ENCODE data around the gene SUCO. TPM values are rescaled to one million over a fixed set of nuclear protein-coding genes. Genes with fewer than 3 reads are reported as not detected.

The SUCO gene
- total RNA-seq, 1 experiment from 2014 or later, result 37.4 TPM

DNA sequence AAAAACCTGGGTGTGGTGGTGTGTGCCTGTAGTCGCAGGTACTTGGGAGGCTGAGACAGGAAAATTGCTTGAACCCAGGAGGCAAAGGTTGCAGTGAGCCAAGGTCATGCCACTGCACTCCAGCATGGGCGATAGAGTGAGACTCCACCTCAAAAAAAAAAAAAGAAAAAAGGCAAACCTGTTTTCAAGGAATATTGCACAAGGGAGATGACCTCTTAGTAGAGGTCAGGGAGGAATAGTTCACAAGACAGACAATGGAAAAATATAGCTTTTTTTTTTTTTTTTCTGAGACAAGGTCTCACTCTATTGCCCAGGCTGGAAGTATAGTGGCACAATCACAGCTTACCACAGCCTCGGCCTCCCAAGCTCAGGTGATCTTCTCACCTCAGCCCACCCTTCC lies 22.5 kb upstream of the SUCO start:
- TF ChIP-seq ZNF138 (CRISPR knock-in tag; conservative IDR thresholded peaks at IDR 0.05), result no peak
- TF ChIP-seq ZSCAN18 (CRISPR knock-in tag; IDR thresholded peaks at IDR 0.05), result no peak
- TF ChIP-seq, protein P1, sequence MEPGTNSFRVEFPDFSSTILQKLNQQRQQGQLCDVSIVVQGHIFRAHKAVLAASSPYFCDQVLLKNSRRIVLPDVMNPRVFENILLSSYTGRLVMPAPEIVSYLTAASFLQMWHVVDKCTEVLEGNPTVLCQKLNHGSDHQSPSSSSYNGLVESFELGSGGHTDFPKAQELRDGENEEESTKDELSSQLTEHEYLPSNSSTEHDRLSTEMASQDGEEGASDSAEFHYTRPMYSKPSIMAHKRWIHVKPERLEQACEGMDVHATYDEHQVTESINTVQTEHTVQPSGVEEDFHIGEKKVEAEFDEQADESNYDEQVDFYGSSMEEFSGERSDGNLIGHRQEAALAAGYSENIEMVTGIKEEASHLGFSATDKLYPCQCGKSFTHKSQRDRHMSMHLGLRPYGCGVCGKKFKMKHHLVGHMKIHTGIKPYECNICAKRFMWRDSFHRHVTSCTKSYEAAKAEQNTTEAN (CRISPR knock-in tag; IDR thresholded peaks at IDR 0.05), result no peak
- TF ChIP-seq PRDM15 (CRISPR knock-in tag; IDR thresholded peaks at IDR 0.05), result no peak
- TF ChIP-seq OVOL2 (CRISPR knock-in tag; IDR thresholded peaks at IDR 0.05; ENCODE audit: borderline replicate concordance), result no peak
- TF ChIP-seq, protein P2, sequence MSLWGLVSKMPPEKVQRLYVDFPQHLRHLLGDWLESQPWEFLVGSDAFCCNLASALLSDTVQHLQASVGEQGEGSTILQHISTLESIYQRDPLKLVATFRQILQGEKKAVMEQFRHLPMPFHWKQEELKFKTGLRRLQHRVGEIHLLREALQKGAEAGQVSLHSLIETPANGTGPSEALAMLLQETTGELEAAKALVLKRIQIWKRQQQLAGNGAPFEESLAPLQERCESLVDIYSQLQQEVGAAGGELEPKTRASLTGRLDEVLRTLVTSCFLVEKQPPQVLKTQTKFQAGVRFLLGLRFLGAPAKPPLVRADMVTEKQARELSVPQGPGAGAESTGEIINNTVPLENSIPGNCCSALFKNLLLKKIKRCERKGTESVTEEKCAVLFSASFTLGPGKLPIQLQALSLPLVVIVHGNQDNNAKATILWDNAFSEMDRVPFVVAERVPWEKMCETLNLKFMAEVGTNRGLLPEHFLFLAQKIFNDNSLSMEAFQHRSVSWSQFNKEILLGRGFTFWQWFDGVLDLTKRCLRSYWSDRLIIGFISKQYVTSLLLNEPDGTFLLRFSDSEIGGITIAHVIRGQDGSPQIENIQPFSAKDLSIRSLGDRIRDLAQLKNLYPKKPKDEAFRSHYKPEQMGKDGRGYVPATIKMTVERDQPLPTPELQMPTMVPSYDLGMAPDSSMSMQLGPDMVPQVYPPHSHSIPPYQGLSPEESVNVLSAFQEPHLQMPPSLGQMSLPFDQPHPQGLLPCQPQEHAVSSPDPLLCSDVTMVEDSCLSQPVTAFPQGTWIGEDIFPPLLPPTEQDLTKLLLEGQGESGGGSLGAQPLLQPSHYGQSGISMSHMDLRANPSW (CRISPR knock-in tag; conservative IDR thresholded peaks at IDR 0.05; ENCODE audit: low read depth), result no peak
- TF ChIP-seq SMAD4 (CRISPR knock-in tag; IDR thresholded peaks at IDR 0.05), result no peak
- TF ChIP-seq, protein P3, sequence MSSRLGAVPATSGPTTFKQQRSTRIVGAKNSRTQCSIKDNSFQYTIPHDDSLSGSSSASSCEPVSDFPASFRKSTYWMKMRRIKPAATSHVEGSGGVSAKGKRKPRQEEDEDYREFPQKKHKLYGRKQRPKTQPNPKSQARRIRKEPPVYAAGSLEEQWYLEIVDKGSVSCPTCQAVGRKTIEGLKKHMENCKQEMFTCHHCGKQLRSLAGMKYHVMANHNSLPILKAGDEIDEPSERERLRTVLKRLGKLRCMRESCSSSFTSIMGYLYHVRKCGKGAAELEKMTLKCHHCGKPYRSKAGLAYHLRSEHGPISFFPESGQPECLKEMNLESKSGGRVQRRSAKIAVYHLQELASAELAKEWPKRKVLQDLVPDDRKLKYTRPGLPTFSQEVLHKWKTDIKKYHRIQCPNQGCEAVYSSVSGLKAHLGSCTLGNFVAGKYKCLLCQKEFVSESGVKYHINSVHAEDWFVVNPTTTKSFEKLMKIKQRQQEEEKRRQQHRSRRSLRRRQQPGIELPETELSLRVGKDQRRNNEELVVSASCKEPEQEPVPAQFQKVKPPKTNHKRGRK (CRISPR knock-in tag; IDR thresholded peaks at IDR 0.05; ENCODE audit: borderline replicate concordance), result no peak
- TF ChIP-seq EMX1 (CRISPR knock-in tag; IDR thresholded peaks at IDR 0.05), result no peak
- TF ChIP-seq, protein P4, sequence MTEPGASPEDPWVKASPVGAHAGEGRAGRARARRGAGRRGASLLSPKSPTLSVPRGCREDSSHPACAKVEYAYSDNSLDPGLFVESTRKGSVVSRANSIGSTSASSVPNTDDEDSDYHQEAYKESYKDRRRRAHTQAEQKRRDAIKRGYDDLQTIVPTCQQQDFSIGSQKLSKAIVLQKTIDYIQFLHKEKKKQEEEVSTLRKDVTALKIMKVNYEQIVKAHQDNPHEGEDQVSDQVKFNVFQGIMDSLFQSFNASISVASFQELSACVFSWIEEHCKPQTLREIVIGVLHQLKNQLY (CRISPR knock-in tag; IDR thresholded peaks at IDR 0.05), result no peak
- TF ChIP-seq IRF2 (CRISPR knock-in tag; IDR thresholded peaks at IDR 0.05; ENCODE audit: borderline replicate concordance, low read depth), result no peak
- no peak for TF ChIP-seq TEAD1 (CRISPR knock-in tag; IDR thresholded peaks at IDR 0.05)
- TF ChIP-seq GRHL2 (CRISPR knock-in tag; IDR thresholded peaks at IDR 0.05; ENCODE audit: insufficient replicate concordance, severe bottlenecking), result no peak
- TF ChIP-seq ZBTB21 (CRISPR knock-in tag; IDR thresholded peaks at IDR 0.05; ENCODE audit: borderline replicate concordance), result no peak
- TF ChIP-seq MYBL2 (CRISPR knock-in tag; IDR thresholded peaks at IDR 0.05), result no peak
- H3K4me3 Mint-ChIP-seq, result no peak overlapping the region
- ATAC-seq, result no peak
- no peak overlapping the region for H3K27ac Mint-ChIP-seq
- ChIA-PET POLR2A (no interaction called here), CTCF (interaction anchor here (1.1 kb wide), 1 partner anchor 11 kb away, joined by 4 read pairs; no protein-coding TSS in a partner anchor)
- no peak for DNase-seq (ENCODE audit: low spot score)
- no peaks in the 10 kb centered on the region for H3K36me3 Mint-ChIP-seq
- H3K27me3 Mint-ChIP-seq (ENCODE audit: low read depth), result peaks cover 3% of the 10 kb centered on the region; the same call in 1 of the 2 replicates
- H3K9me3 Mint-ChIP-seq, result 0 out of 2 replicates have a peak, but pooled peaks cover 2% of the 10 kb centered on the region
- H3K4me1 Mint-ChIP-seq, result no peaks in the 10 kb centered on the region

All from WTC11 (cell line).